Stimulated activated memory B cell treated with anti-CD40 and anti-IgM and Interleukin-4, amounts not matched to agents 10 μg/mL and 1 μg/mL and 100 μg/mL, for 72 hours (primary cell): ENCODE measurements around the gene MGST3.
"Not testable (repeated sequence)": the region's sequence is repeated elsewhere in the genome, so short reads cannot be mapped to it uniquely, and the experiment has no call there.

ENCODE experiments used
- ATAC-seq: fragments of 150-1000 bp; cut with Tn5 transposase; 2 replicates; pipeline ENCODE4 v1.10.0; 2021
- H3K27ac Mint-ChIP-seq: one replicate; pipeline ENCODE4 v1.8.0; 2022; ENCODE audit warnings: mild to moderate bottlenecking, mixed read lengths
- H3K27me3 Mint-ChIP-seq: one replicate; pipeline ENCODE4 v1.8.0; 2022; ENCODE audit warnings: mixed read lengths
- H3K36me3 Mint-ChIP-seq: one replicate; pipeline ENCODE4 v1.8.0; 2022; ENCODE audit warnings: mixed read lengths
- H3K4me1 Mint-ChIP-seq: one replicate; pipeline ENCODE4 v1.8.0; 2022; ENCODE audit warnings: mixed read lengths
- H3K4me3 Mint-ChIP-seq: one replicate; pipeline ENCODE4 v1.8.0; 2022; ENCODE audit warnings: mild to moderate bottlenecking, moderate library complexity, mixed read lengths
- H3K9me3 Mint-ChIP-seq: one replicate; pipeline ENCODE4 v1.8.0; 2022; ENCODE audit warnings: mixed read lengths

The MGST3 gene

GRCh38 chr1:165696625-165697100 is 65.6 kb downstream of the MGST3 start:
- Mint-ChIP-seq H3K9me3 (no peaks in the 10 kb centered on the region), H3K4me1 (peaks cover 24% of the 10 kb centered on the region), H3K4me3 (peak overlapping the region; percentile 49), H3K27ac (peak overlapping the region; percentile 40), H3K27me3 (no peaks in the 10 kb centered on the region), H3K36me3 (peaks cover 17% of the 10 kb centered on the region)
- ATAC-seq: no peak

DNA sequence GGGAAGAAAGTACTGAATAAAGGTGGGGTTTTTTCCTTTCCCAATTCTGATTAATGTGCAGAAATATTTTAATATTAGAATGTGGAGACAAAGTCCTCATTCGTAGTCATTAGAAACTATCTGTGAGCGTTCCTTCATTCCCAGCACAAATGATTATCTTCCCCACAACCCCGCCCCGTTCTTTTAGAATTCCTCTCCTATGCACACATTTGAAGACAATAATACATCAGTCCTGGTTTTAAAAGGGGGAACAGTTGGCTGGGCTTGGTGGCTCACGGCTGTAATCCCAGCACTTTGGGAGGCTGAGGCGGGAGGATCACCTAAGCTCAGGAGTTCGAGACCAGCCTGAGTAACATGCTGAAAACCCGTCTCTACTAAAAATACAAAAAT is 66.5 kb downstream of the MGST3 start:
- no peaks in the 10 kb centered on the region for H3K9me3 Mint-ChIP-seq
- ATAC-seq: no peak
- H3K36me3 Mint-ChIP-seq: peaks cover 9% of the 10 kb centered on the region
- H3K27me3 Mint-ChIP-seq: no peaks in the 10 kb centered on the region
- peaks cover 17% of the 10 kb centered on the region for H3K4me1 Mint-ChIP-seq
- peak overlapping the region; percentile 99 for H3K4me3 Mint-ChIP-seq
- peak overlapping the region; percentile 98 for H3K27ac Mint-ChIP-seq

- Mint-ChIP-seq H3K36me3 (peaks cover 5% of the 10 kb centered on the region), H3K27ac (peak within 1 kb of the TSS; percentile 98), H3K9me3 (no peaks in the 10 kb centered on the region), H3K4me3 (peak within 1 kb of the TSS; percentile 99), H3K27me3 (no peaks in the 10 kb centered on the region), H3K4me1 (peaks cover 17% of the 10 kb centered on the region)
- peak; percentile 98 for ATAC-seq
Measured at GRCh38 chr1:165697881-165698760, 67.1 kb downstream of the MGST3 start, which contains the start of gene ALDH9A1. Gene ALDH9A1 (minus strand): TSS chr1:165698562. CDS start chr1:165698558, 4 bp downstream.

DNA sequence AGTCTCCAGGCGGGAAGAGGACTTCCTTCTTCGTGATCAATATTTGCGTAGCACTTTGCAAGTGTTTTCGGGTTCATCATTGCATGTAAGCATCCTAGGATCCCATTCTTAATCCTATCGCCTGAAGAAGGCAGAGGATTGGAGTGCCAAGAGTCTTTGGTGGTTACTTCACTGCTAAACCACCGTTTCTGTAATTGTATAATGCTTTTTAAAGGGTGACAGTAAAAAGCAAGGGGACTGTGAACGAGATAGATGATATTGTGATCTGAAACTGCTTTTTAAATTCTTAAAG is 67.7 kb downstream of the MGST3 start:
- Mint-ChIP-seq H3K27ac (peak overlapping the region; percentile 98), H3K9me3 (no peaks in the 10 kb centered on the region), H3K36me3 (peaks cover 2% of the 10 kb centered on the region), H3K4me1 (peaks cover 17% of the 10 kb centered on the region), H3K4me3 (peak overlapping the region; percentile 99), H3K27me3 (no peaks in the 10 kb centered on the region)
- ATAC-seq: no peak

DNA sequence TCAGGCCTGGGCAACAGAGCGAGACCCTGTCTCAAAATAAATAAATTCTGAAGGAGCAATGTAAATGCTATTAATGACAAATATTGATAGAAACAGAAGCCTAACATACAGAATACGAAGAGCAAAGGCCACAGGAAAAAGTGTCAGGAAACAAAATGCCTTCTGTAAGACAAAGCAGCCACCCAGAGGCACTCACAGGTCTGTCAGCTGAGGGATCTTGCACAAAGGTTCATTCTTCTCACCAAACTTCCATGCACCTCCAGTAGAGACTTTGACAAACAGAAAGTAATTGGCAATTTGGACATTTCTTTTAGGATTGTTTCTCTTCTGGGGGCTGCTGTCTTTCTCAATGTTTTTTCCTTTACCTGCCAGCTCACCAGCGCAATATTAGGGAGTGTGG is 68.5 kb downstream of the MGST3 start:
- Mint-ChIP-seq H3K27me3 (no peaks in the 10 kb centered on the region), H3K9me3 (no peaks in the 10 kb centered on the region), H3K27ac (no peak overlapping the region), H3K36me3 (no peaks in the 10 kb centered on the region), H3K4me3 (no peak overlapping the region), H3K4me1 (peaks cover 17% of the 10 kb centered on the region)
- ATAC-seq: no peak

GRCh38 chr1:165701922-165702321 is 70.9 kb downstream of the MGST3 start:
- H3K4me1 Mint-ChIP-seq, H3K27me3 Mint-ChIP-seq, H3K9me3 Mint-ChIP-seq, ATAC-seq, H3K27ac Mint-ChIP-seq, H3K4me3 Mint-ChIP-seq, H3K36me3 Mint-ChIP-seq: not testable (repeated sequence)

GRCh38 chr1:165703648-165704047 is 72.6 kb downstream of the MGST3 start:
- no peaks in the 10 kb centered on the region for H3K36me3 Mint-ChIP-seq
- no peaks in the 10 kb centered on the region for H3K4me1 Mint-ChIP-seq
- H3K27ac Mint-ChIP-seq: no peak overlapping the region
- no peak for ATAC-seq
- H3K9me3 Mint-ChIP-seq: no peaks in the 10 kb centered on the region
- H3K4me3 Mint-ChIP-seq: no peak overlapping the region
- peaks cover 23% of the 10 kb centered on the region for H3K27me3 Mint-ChIP-seq
